Osteocyte (in vitro differentiated cells): ENCODE measurements around the gene TIGD4. TPM values are rescaled to one million over a fixed set of nuclear protein-coding genes. Genes with fewer than 3 reads are reported as not detected.

ENCODE experiments used
- DNase-seq: peaks from one replicate; pipeline ENCODE4 v3.0.0; 2021; ENCODE audit warnings: mixed read lengths; ENCODE audit not compliant: unreplicated experiment; ENCODE audit errors: extremely low spot score
- H3K27ac Mint-ChIP-seq: one replicate; pipeline ENCODE4 v1.8.0; 2021; ENCODE audit warnings: mild to moderate bottlenecking, mixed read lengths; ENCODE audit not compliant: unreplicated experiment
- H3K27me3 Mint-ChIP-seq: one replicate; pipeline ENCODE4 v1.8.0; 2021; ENCODE audit warnings: mixed read lengths; ENCODE audit not compliant: unreplicated experiment
- H3K36me3 Mint-ChIP-seq: one replicate; pipeline ENCODE4 v1.8.0; 2021; ENCODE audit warnings: mixed read lengths; ENCODE audit not compliant: unreplicated experiment
- H3K4me1 Mint-ChIP-seq: one replicate; pipeline ENCODE4 v1.8.0; 2021; ENCODE audit warnings: mixed read lengths; ENCODE audit not compliant: unreplicated experiment
- H3K4me3 Mint-ChIP-seq: one replicate; pipeline ENCODE4 v1.8.0; 2021; ENCODE audit warnings: mild to moderate bottlenecking, moderate library complexity, mixed read lengths; ENCODE audit not compliant: unreplicated experiment
- H3K9me3 Mint-ChIP-seq: one replicate; pipeline ENCODE4 v1.8.0; 2021; ENCODE audit warnings: mixed read lengths; ENCODE audit not compliant: unreplicated experiment
- CTCF ChIP-seq: fragments of 200-600 bp; sonication (generic); IDR thresholded peaks from 2 replicates; pipeline ENCODE4 v1.5.0; 2021; ENCODE audit warnings: antibody characterized with exemption, mild to moderate bottlenecking, moderate library complexity
- total RNA-seq: library from RNA; stranded (reverse); gene quantifications from 2 replicates; pipeline ENCODE4 v1.2.1, GENCODE V29; 2021

The TIGD4 gene
- total RNA-seq, 1 donor from 2014 or later = 0.19 TPM

GRCh38 chr4:152724494-152724893, 55.0 kb downstream of the TIGD4 start:
- Mint-ChIP-seq H3K27me3 (peaks cover 33% of the 10 kb centered on the region), H3K4me3 (no peak overlapping the region), H3K36me3 (no peaks in the 10 kb centered on the region), H3K4me1 (no peaks in the 10 kb centered on the region), H3K9me3 (no peaks in the 10 kb centered on the region), H3K27ac (no peak overlapping the region)
- TF ChIP-seq CTCF = no peak
- no peak for DNase-seq

- Mint-ChIP-seq H3K9me3 (no peaks in the 10 kb centered on the region), H3K27me3 (peaks cover 42% of the 10 kb centered on the region), H3K27ac (no peak overlapping the region), H3K36me3 (no peaks in the 10 kb centered on the region), H3K4me1 (no peaks in the 10 kb centered on the region), H3K4me3 (no peak overlapping the region)
- TF ChIP-seq CTCF = no peak
- DNase-seq = no peak
Measured at GRCh38 chr4:152723236-152723635, 56.3 kb downstream of the TIGD4 start.

GRCh38 chr4:152719801-152720556, 59.6 kb downstream of the TIGD4 start:
- Mint-ChIP-seq H3K27me3 (peaks cover 35% of the 10 kb centered on the region), H3K9me3 (peaks cover 3% of the 10 kb centered on the region), H3K4me3 (no peak overlapping the region), H3K27ac (no peak overlapping the region), H3K4me1 (no peaks in the 10 kb centered on the region), H3K36me3 (no peaks in the 10 kb centered on the region)
- TF ChIP-seq CTCF = no peak
- no peak for DNase-seq

Other genes with a start within 250 kb of the TIGD4 start
- 21.0 and 21.5 TPM in 2 replicates for gene FBXW7, start 243.6 kb downstream of the TIGD4 start, total RNA-seq
- 0.60 and 1.4 TPM in 2 replicates for gene TMEM154, start 99.7 kb downstream of the TIGD4 start, total RNA-seq
- gene ARFIP1, start 224 bp upstream of the TIGD4 start, total RNA-seq = 41.9 and 43.2 TPM in 2 replicates
- gene FHDC1, start 156.6 kb upstream of the TIGD4 start, total RNA-seq = 22.1 and 22.3 TPM in 2 replicates